Fibroblast of lung (primary cell): ENCODE measurements around the gene SRSF5. TPM values are rescaled to one million over a fixed set of nuclear protein-coding genes. Genes with fewer than 3 reads are reported as not detected.

Experiments used
- DNase-seq, 2 donors: peaks; one replicate each; pipeline versions ENCODE4 v3.0.0 to v3.0.0-alpha.2; 2010; ENCODE audit warnings: low read depth in 2 of 2
- H2AFZ ChIP-seq: 2 replicates; pipeline ENCODE4 v1.5.1; 2012; ENCODE audit warnings: low read length, control low read depth, inconsistent platforms
- H3K27ac ChIP-seq: 2 replicates; pipeline ENCODE4 v1.5.1; 2011; ENCODE audit warnings: low read length, control low read depth; ENCODE audit not compliant: insufficient read depth
- H3K27me3 ChIP-seq: 2 replicates; pipeline ENCODE4 v1.5.1; 2011; ENCODE audit warnings: mild to moderate bottlenecking, low read length; ENCODE audit not compliant: control insufficient read depth, insufficient read depth
- H3K36me3 ChIP-seq: 2 replicates; pipeline ENCODE4 v1.5.1; 2011; ENCODE audit warnings: low read length; ENCODE audit not compliant: control insufficient read depth, insufficient read depth
- H3K4me1 ChIP-seq: 2 replicates; pipeline ENCODE4 v1.5.1; 2011; ENCODE audit warnings: low read length; ENCODE audit not compliant: control insufficient read depth, insufficient read depth; ENCODE audit errors: extremely low read depth
- H3K4me2 ChIP-seq: 2 replicates; pipeline ENCODE4 v1.5.1; 2011; ENCODE audit warnings: low read length, control low read depth; ENCODE audit not compliant: insufficient read depth; ENCODE audit errors: extremely low read depth
- H3K4me3 ChIP-seq, 4 experiments: fragments of 200-600 bp in 1 of 4; sonication (generic) in 1 of 4; replicated peaks in 1 of 4; 2 replicates each; pipeline ENCODE4 v1.5.1; 2011 to 2016; ENCODE audit warnings: low read length in 4 of 4, low read depth in 3 of 4, mild to moderate bottlenecking in 3 of 4, control low read depth in 2 of 4, inconsistent platforms in 1 of 4, mixed read lengths in 1 of 4; ENCODE audit not compliant: insufficient read depth in 1 of 4; ENCODE audit errors: control extremely low read depth in 1 of 4
- H3K79me2 ChIP-seq: 2 replicates; pipeline ENCODE4 v1.5.1; 2012; ENCODE audit warnings: mild to moderate bottlenecking, low read length, inconsistent platforms; ENCODE audit not compliant: control insufficient read depth, insufficient read depth
- H3K9ac ChIP-seq: 2 replicates; pipeline ENCODE4 v1.5.1; 2011; ENCODE audit warnings: mild to moderate bottlenecking, low read length, control low read depth; ENCODE audit not compliant: insufficient read depth
- H3K9me3 ChIP-seq: 2 replicates; pipeline ENCODE4 v1.5.1; 2012; ENCODE audit warnings: low read depth, low read length; ENCODE audit not compliant: control insufficient read depth, insufficient read depth
- H4K20me1 ChIP-seq: 2 replicates; pipeline ENCODE4 v1.5.1; 2011; ENCODE audit warnings: low read length; ENCODE audit not compliant: control insufficient read depth, insufficient read depth; ENCODE audit errors: extremely low read depth
- EZH2 ChIP-seq: IDR thresholded peaks from 2 replicates; pipeline ENCODE4 v1.5.1; 2012; ENCODE audit warnings: low read length, control low read depth, mild to moderate bottlenecking; ENCODE audit errors: missing control alignments
- polyA plus RNA-seq, 2 donors: library from polyadenylated mRNA; depleted of rRNA in 1 of 2; stranded (reverse) in 1 of 2; unstranded in 1 of 2; fragments of >200 nt; gene quantifications; 2 replicates each; pipeline ENCODE4 v1.2.1, GENCODE V29; 2011 to 2012; ENCODE audit warnings: missing spikeins in 1 of 2
- total RNA-seq: library from RNA; depleted of rRNA; stranded (reverse); fragments of >200 nt; gene quantifications from 2 replicates; pipeline ENCODE4 v1.2.1, GENCODE V29; 2014
- TF ChIP-seq, protein P1 (sequence below), 2 donors: IDR thresholded peaks in 1 of 2; conservative IDR thresholded peaks in 1 of 2; 1 replicate in 1 of 2; 2 replicates in 1 of 2; pipeline ENCODE4 v1.5.1; 2011 to 2012; ENCODE audit warnings: low read length in 2 of 2, control low read depth in 1 of 2, inconsistent platforms in 1 of 2, low read depth in 1 of 2, mild to moderate bottlenecking in 1 of 2

SRSF5 gene
- total and polyA plus RNA-seq, 2 donors (not counting 1 experiment from before 2014, with no cell fraction given): 141 to 283 TPM

DNA sequence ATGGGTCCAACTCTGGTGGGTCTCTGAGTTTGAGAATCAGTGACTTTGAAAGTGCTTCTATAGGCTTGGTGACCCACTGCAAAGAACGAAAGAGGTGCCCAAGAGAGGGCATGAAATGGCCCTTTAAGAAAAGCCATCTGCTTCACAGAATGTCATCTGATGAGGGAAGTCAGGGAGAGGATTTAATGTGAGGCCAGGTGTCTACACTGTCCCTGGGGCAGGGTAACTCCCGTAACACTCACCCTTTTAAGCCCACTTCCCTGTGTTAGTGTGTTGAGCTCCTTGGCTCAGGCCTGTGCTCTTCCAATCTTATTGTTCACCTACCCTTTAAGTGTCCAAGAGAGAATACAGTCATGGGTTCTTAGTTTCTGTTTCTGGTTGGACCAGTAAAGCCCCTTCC, 16.4 kb upstream of the SRSF5 start:
- DNase-seq: no peak
- H3K4me1 ChIP-seq: no peaks in the 10 kb centered on the region
- no peaks in the 10 kb centered on the region for H3K36me3 ChIP-seq
- H3K9ac ChIP-seq: no peak overlapping the region
- no peak overlapping the region for H3K27ac ChIP-seq
- TF ChIP-seq, protein P1, sequence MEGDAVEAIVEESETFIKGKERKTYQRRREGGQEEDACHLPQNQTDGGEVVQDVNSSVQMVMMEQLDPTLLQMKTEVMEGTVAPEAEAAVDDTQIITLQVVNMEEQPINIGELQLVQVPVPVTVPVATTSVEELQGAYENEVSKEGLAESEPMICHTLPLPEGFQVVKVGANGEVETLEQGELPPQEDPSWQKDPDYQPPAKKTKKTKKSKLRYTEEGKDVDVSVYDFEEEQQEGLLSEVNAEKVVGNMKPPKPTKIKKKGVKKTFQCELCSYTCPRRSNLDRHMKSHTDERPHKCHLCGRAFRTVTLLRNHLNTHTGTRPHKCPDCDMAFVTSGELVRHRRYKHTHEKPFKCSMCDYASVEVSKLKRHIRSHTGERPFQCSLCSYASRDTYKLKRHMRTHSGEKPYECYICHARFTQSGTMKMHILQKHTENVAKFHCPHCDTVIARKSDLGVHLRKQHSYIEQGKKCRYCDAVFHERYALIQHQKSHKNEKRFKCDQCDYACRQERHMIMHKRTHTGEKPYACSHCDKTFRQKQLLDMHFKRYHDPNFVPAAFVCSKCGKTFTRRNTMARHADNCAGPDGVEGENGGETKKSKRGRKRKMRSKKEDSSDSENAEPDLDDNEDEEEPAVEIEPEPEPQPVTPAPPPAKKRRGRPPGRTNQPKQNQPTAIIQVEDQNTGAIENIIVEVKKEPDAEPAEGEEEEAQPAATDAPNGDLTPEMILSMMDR (conservative IDR thresholded peaks at IDR 0.05 in 1 of 2, IDR thresholded peaks at IDR 0.05 in 1 of 2; ENCODE audit: low read depth in 1 of 2, low read length in 2 of 2): no peak
- no peak for TF ChIP-seq EZH2
- H4K20me1 ChIP-seq: no peaks in the 10 kb centered on the region
- H3K27me3 ChIP-seq: no peaks in the 10 kb centered on the region
- H3K9me3 ChIP-seq: no peaks in the 10 kb centered on the region
- H3K4me3 ChIP-seq: no peak overlapping the region
- no peak overlapping the region for H3K4me2 ChIP-seq
- H2AFZ ChIP-seq: no peak overlapping the region
- no peaks in the 10 kb centered on the region for H3K79me2 ChIP-seq

DNA sequence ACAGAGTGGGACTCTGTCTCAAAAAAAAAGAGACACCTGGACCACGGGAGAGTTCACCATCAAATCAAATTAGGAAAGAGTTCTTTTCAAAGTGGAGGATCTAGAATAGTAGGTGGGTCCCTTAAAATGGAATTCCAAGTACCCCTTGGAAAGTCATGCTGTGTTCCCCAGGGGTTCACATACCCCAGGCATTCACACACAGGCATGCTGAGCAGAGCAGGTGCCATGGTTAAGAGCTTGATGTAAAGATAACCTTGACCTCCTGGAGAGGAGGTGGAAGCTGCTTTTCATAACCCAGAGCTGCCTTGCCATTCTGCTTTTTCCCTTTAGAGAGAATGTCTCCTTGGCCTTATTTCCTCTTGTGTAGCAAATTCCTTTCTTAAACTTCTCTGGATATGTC, 14.2 kb upstream of the SRSF5 start:
- no peak overlapping the region for H2AFZ ChIP-seq
- H4K20me1 ChIP-seq: no peaks in the 10 kb centered on the region
- H3K27ac ChIP-seq: no peak overlapping the region
- TF ChIP-seq EZH2: no peak
- TF ChIP-seq, protein P1 (conservative IDR thresholded peaks at IDR 0.05 in 1 of 2, IDR thresholded peaks at IDR 0.05 in 1 of 2; ENCODE audit: low read depth in 1 of 2, low read length in 2 of 2): no peak
- no peaks in the 10 kb centered on the region for H3K9me3 ChIP-seq
- no peaks in the 10 kb centered on the region for H3K79me2 ChIP-seq
- H3K27me3 ChIP-seq: no peaks in the 10 kb centered on the region
- no peaks in the 10 kb centered on the region for H3K4me1 ChIP-seq
- H3K36me3 ChIP-seq: no peaks in the 10 kb centered on the region
- no peak overlapping the region for H3K4me3 ChIP-seq
- H3K9ac ChIP-seq: no peak overlapping the region
- DNase-seq: no peak
- no peak overlapping the region for H3K4me2 ChIP-seq

DNA sequence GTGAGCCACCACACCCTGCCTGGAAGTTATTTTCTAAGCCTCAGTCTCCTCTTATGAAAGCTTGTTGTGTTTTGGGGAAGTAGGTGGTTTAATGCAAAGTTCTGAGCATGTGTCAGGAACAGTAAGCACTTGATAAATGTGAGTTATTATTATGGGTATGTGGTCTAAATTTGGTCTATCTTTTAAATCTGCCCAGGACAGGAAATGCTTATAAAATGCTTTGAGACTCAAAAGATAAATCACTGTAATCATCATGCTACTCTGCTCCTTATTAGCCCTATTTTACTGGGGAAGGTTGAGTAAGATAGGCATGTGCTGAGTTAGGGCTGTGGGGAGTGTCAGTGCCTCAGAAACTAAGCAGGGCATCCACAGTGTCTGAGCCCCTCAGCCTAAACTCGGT, 13.1 kb upstream of the SRSF5 start:
- no peaks in the 10 kb centered on the region for H3K36me3 ChIP-seq
- TF ChIP-seq, protein P1 (conservative IDR thresholded peaks at IDR 0.05 in 1 of 2, IDR thresholded peaks at IDR 0.05 in 1 of 2; ENCODE audit: low read depth in 1 of 2, low read length in 2 of 2): no peak
- TF ChIP-seq EZH2: no peak
- H3K27ac ChIP-seq: no peak overlapping the region
- no peaks in the 10 kb centered on the region for H3K79me2 ChIP-seq
- no peaks in the 10 kb centered on the region for H3K27me3 ChIP-seq
- no peak for DNase-seq
- no peaks in the 10 kb centered on the region for H3K9me3 ChIP-seq
- H3K4me3 ChIP-seq: no peak overlapping the region
- no peaks in the 10 kb centered on the region for H3K4me1 ChIP-seq
- no peak overlapping the region for H3K4me2 ChIP-seq
- no peak overlapping the region for H3K9ac ChIP-seq
- H4K20me1 ChIP-seq: no peaks in the 10 kb centered on the region
- no peak overlapping the region for H2AFZ ChIP-seq
